SK-N-SH treated with all-trans-retinoic acid at 6 μM for 48 hours (cell line): ENCODE results near the gene PPP1R1B.

Source experiments
- CSRNP3 ChIP-seq: fragments of 250-450 bp; sonication (Bioruptor Pico); IDR thresholded peaks from 2 replicates; pipeline ENCODE4 v1.5.1; 2021; ENCODE audit warnings: mild to moderate bottlenecking, moderate library complexity
- GLIS3 ChIP-seq: fragments of 250-450 bp; sonication (Bioruptor Pico); IDR thresholded peaks from 2 replicates; pipeline ENCODE4 v1.5.0; 2020; ENCODE audit warnings: mild to moderate bottlenecking, moderate library complexity
- OSR1 ChIP-seq: fragments of 250-450 bp; sonication (Bioruptor Pico); IDR thresholded peaks from 2 replicates; pipeline ENCODE4 v1.8.0; 2022; ENCODE audit warnings: moderate library complexity, mild to moderate bottlenecking, inconsistent platforms
- ZC3H10 ChIP-seq: fragments of 250-450 bp; sonication (Bioruptor Pico); IDR thresholded peaks from 2 replicates; pipeline ENCODE4 v1.5.1; 2021; ENCODE audit warnings: mild to moderate bottlenecking, moderate library complexity
- ZFP30 ChIP-seq: fragments of 450-650 bp; formaldehyde crosslinking; IDR thresholded peaks from 2 replicates; pipeline ENCODE4 v1.5.0; 2022; ENCODE audit warnings: mild to moderate bottlenecking, moderate library complexity

- TF ChIP-seq CSRNP3 (CRISPR knock-in tag): no peak
- TF ChIP-seq ZFP30 (CRISPR knock-in tag): no peak
- no peak for TF ChIP-seq GLIS3 (CRISPR knock-in tag)
- TF ChIP-seq OSR1: no peak
- TF ChIP-seq ZC3H10 (CRISPR knock-in tag): no peak
Observed at GRCh38 chr17:39627047-39627711, 427 bp downstream of the PPP1R1B start.
